ENCODE measurements around the gene ARHGAP9. TPM values are rescaled to one million over a fixed set of nuclear protein-coding genes. Genes with fewer than 3 reads are reported as not detected.
"Not testable (repeated sequence)": the region's sequence is repeated elsewhere in the genome, so short reads cannot be mapped to it uniquely, and the experiment has no call there.

ARHGAP9 gene
- total and polyA plus RNA-seq, 2 experiments from 2014 or later = 0.11 to 0.61 TPM

- H3K4me1 ChIP-seq (ENCODE audit: insufficient read depth); H3K9me2 ChIP-seq (ENCODE audit: insufficient read depth); H3K4me2 ChIP-seq (ENCODE audit: unreplicated experiment); H3K4me3 ChIP-seq; H2AFZ ChIP-seq; H3K9me3 ChIP-seq (ENCODE audit: low read depth); H3K27ac ChIP-seq; H4K20me1 ChIP-seq (ENCODE audit: insufficient read depth); DNase-seq; H3K9ac ChIP-seq; H3K27me3 ChIP-seq (replicated peaks; ENCODE audit: insufficient read depth); in situ Hi-C loops (cut with MboI): not testable (repeated sequence)
- H3K36me3 ChIP-seq (ENCODE audit: low read depth) = peaks cover 70% of the 10 kb centered on the region
- peaks cover 10% of the 10 kb centered on the region; the same call in 1 of the 2 replicates for H3F3A ChIP-seq (ENCODE audit: insufficient read depth)
- 93 to 94% methylated on average over 16 to 22 of the region's 22 CpGs for WGBS, 2 experiments (ENCODE audit: low coverage in 1 of 2, low lambda C conversion rate in 2 of 2, missing lambda C conversion rate in 2 of 2)
- H3K79me2 ChIP-seq (ENCODE audit: insufficient read depth) = peaks cover 48% of the 10 kb centered on the region
Measured at GRCh38 chr12:57502311-57502969, 22.8 kb upstream of the ARHGAP9 start.

- H4K20me1 ChIP-seq (ENCODE audit: insufficient read depth) = no peaks in the 10 kb centered on the region
Measured at GRCh38 chr12:57500213-57500612, 20.5 kb upstream of the ARHGAP9 start.

GRCh38 chr12:57498571-57498970, 18.9 kb upstream of the ARHGAP9 start:
- 90 to 92% methylated on average over 4 of the region's 4 CpGs for WGBS, 2 experiments (ENCODE audit: low coverage in 1 of 2, low lambda C conversion rate in 2 of 2, missing lambda C conversion rate in 2 of 2)

More at GRCh38 chr12:57500213-57500612, 20.5 kb upstream of the ARHGAP9 start:
- no peaks in the 10 kb centered on the region for H3K9me2 ChIP-seq (ENCODE audit: insufficient read depth)
- no peaks in the 10 kb centered on the region for H3K9me3 ChIP-seq (ENCODE audit: low read depth)
- TF ChIP-seq EZH2 (IDR thresholded peaks at IDR 0.05; ENCODE audit: insufficient read depth, poor library complexity, severe bottlenecking) = no peak
- no peak for TF ChIP-seq EZH2phosphoT487 (IDR thresholded peaks at IDR 0.05; ENCODE audit: insufficient read depth, low read depth)
- 96% methylated on average over 11 of the region's 11 CpGs for WGBS, 2 experiments (ENCODE audit: low coverage in 1 of 2, low lambda C conversion rate in 2 of 2, missing lambda C conversion rate in 2 of 2)
- no peak overlapping the region for H3K4me3 ChIP-seq
- H3K9ac ChIP-seq = no peak overlapping the region
- H3F3A ChIP-seq (ENCODE audit: insufficient read depth) = peaks cover 15% of the 10 kb centered on the region; the same call in 1 of the 2 replicates
- H3K4me1 ChIP-seq (ENCODE audit: insufficient read depth) = no peaks in the 10 kb centered on the region
- H3K79me2 ChIP-seq (ENCODE audit: insufficient read depth) = peaks cover 55% of the 10 kb centered on the region
- H3K36me3 ChIP-seq (ENCODE audit: low read depth) = peaks cover 74% of the 10 kb centered on the region
- in situ Hi-C loops (cut with MboI) = no loop called here
- H3K27me3 ChIP-seq (replicated peaks; ENCODE audit: insufficient read depth) = no peaks in the 10 kb centered on the region
- H2AFZ ChIP-seq = no peak overlapping the region
- DNase-seq = no peak
- no peak overlapping the region for H3K27ac ChIP-seq
- no peak overlapping the region for H3K4me2 ChIP-seq (ENCODE audit: unreplicated experiment)

GRCh38 chr12:57498132-57498502, 18.5 kb upstream of the ARHGAP9 start:
- H3K4me2 ChIP-seq (ENCODE audit: unreplicated experiment) = no peak overlapping the region
- no peaks in the 10 kb centered on the region for H4K20me1 ChIP-seq (ENCODE audit: insufficient read depth)
- H3K27me3 ChIP-seq (replicated peaks; ENCODE audit: insufficient read depth) = no peaks in the 10 kb centered on the region
- no peaks in the 10 kb centered on the region for H3K9me2 ChIP-seq (ENCODE audit: insufficient read depth)
- peaks cover 55% of the 10 kb centered on the region for H3K79me2 ChIP-seq (ENCODE audit: insufficient read depth)
- H3K9me3 ChIP-seq (ENCODE audit: low read depth) = no peaks in the 10 kb centered on the region
- DNase-seq = no peak
- no peak overlapping the region for H3K27ac ChIP-seq
- WGBS, 2 experiments (ENCODE audit: low coverage in 1 of 2, low lambda C conversion rate in 2 of 2, missing lambda C conversion rate in 2 of 2) = 95 to 98% methylated on average over 8 to 9 of the region's 9 CpGs
- no peaks in the 10 kb centered on the region for H3K4me1 ChIP-seq (ENCODE audit: insufficient read depth)
- no peak overlapping the region for H2AFZ ChIP-seq
- in situ Hi-C loops (cut with MboI) = no loop called here
- H3K9ac ChIP-seq = no peak overlapping the region
- peaks cover 63% of the 10 kb centered on the region for H3K36me3 ChIP-seq (ENCODE audit: low read depth)
- H3K4me3 ChIP-seq = no peak overlapping the region
- no peak for TF ChIP-seq EZH2 (IDR thresholded peaks at IDR 0.05; ENCODE audit: insufficient read depth, poor library complexity, severe bottlenecking)
- no peak for TF ChIP-seq EZH2phosphoT487 (IDR thresholded peaks at IDR 0.05; ENCODE audit: insufficient read depth, low read depth)
- H3F3A ChIP-seq (ENCODE audit: insufficient read depth) = peaks cover 15% of the 10 kb centered on the region; the same call in 1 of the 2 replicates

More at GRCh38 chr12:57498571-57498970, 18.9 kb upstream of the ARHGAP9 start:
- H4K20me1 ChIP-seq (ENCODE audit: insufficient read depth) = no peaks in the 10 kb centered on the region
- TF ChIP-seq EZH2 (IDR thresholded peaks at IDR 0.05; ENCODE audit: insufficient read depth, poor library complexity, severe bottlenecking) = no peak
- no peak for TF ChIP-seq EZH2phosphoT487 (IDR thresholded peaks at IDR 0.05; ENCODE audit: insufficient read depth, low read depth)
- in situ Hi-C loops (cut with MboI) = no loop called here
- peaks cover 55% of the 10 kb centered on the region for H3K79me2 ChIP-seq (ENCODE audit: insufficient read depth)
- H3K9me3 ChIP-seq (ENCODE audit: low read depth) = no peaks in the 10 kb centered on the region
- no peak overlapping the region for H3K27ac ChIP-seq
- peaks cover 15% of the 10 kb centered on the region; the same call in 1 of the 2 replicates for H3F3A ChIP-seq (ENCODE audit: insufficient read depth)
- no peak for DNase-seq
- H3K4me1 ChIP-seq (ENCODE audit: insufficient read depth) = no peaks in the 10 kb centered on the region
- no peaks in the 10 kb centered on the region for H3K9me2 ChIP-seq (ENCODE audit: insufficient read depth)
- no peaks in the 10 kb centered on the region for H3K27me3 ChIP-seq (replicated peaks; ENCODE audit: insufficient read depth)
- no peak overlapping the region for H3K4me3 ChIP-seq
- peaks cover 63% of the 10 kb centered on the region for H3K36me3 ChIP-seq (ENCODE audit: low read depth)
- H3K9ac ChIP-seq = no peak overlapping the region
- H2AFZ ChIP-seq = no peak overlapping the region
- H3K4me2 ChIP-seq (ENCODE audit: unreplicated experiment) = no peak overlapping the region

Data from GM23248 (cell line).